Measurements from ENCODE around the gene OBSCN.

DNA sequence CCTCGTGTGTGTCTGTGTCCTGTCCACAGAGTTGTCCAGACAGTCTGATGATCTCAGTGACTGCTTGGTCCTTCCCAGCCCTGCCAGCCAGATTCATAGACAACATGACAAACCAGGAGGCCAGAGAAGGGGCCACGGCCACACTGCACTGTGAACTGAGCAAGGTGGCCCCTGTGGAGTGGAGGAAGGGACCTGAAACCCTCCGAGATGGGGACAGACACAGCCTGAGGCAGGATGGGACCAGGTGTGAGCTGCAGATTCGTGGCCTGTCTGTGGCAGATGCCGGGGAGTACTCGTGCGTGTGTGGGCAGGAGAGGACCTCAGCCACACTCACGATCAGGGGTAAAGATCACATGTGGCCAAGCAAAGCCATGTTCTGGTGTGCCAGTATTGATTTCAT lies 96.4 kb downstream of the OBSCN start:
- no peak for TF ChIP-seq POLR2AphosphoS5 (IDR thresholded peaks at IDR 0.05)
- TF ChIP-seq, protein P1, sequence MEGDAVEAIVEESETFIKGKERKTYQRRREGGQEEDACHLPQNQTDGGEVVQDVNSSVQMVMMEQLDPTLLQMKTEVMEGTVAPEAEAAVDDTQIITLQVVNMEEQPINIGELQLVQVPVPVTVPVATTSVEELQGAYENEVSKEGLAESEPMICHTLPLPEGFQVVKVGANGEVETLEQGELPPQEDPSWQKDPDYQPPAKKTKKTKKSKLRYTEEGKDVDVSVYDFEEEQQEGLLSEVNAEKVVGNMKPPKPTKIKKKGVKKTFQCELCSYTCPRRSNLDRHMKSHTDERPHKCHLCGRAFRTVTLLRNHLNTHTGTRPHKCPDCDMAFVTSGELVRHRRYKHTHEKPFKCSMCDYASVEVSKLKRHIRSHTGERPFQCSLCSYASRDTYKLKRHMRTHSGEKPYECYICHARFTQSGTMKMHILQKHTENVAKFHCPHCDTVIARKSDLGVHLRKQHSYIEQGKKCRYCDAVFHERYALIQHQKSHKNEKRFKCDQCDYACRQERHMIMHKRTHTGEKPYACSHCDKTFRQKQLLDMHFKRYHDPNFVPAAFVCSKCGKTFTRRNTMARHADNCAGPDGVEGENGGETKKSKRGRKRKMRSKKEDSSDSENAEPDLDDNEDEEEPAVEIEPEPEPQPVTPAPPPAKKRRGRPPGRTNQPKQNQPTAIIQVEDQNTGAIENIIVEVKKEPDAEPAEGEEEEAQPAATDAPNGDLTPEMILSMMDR (IDR thresholded peaks at IDR 0.05), result no peak

All from prostate gland (tissue), 2 donors.